K562 (cell line): ENCODE results near the gene PYM1. TPM values are rescaled to one million over a fixed set of nuclear protein-coding genes. Genes with fewer than 3 reads are reported as not detected.

Experiments
- E2F4 ChIP-seq: sonication (generic); formaldehyde crosslinking; IDR thresholded peaks from 2 replicates; pipeline ENCODE4 v1.8.0; 2022; ENCODE audit warnings: mild to moderate bottlenecking, low read depth, missing genetic modification reagents
- HMGXB4 ChIP-seq: sonication (generic); formaldehyde crosslinking; IDR thresholded peaks from 2 replicates; pipeline ENCODE4 v1.8.1; 2023; ENCODE audit warnings: mild to moderate bottlenecking, missing genetic modification reagents
- ZBTB2 ChIP-seq: fragments of 450-650 bp; IDR thresholded peaks from 2 replicates; pipeline ENCODE4 v1.6.1; 2016; ENCODE audit warnings: antibody characterized with exemption
- ZNF277 ChIP-seq: fragments of 250-450 bp; sonication (Bioruptor Pico); IDR thresholded peaks from 2 replicates; pipeline ENCODE4 v1.8.0; 2022; ENCODE audit warnings: inconsistent platforms, mild to moderate bottlenecking, moderate library complexity, borderline replicate concordance
- polyA plus RNA-seq, 8 experiments: library from polyadenylated mRNA; depleted of rRNA in 4 of 8; stranded (reverse) in 5 of 8; unstranded in 3 of 8; fragments of >200 nt; fragmentation: Nextera tagmentation in 2 of 8; fragmentation: Illumina TruSeq in 1 of 8; extraction: Ambion mirVana in 2 of 8; extraction: Trizol in 1 of 8; gene quantifications; 2 replicates each; pipeline versions ENCODE4 v1.2.1 to v1.2.3, GENCODE V29; 2011 to 2014; ENCODE audit warnings: inconsistent platforms in 1 of 8, missing spikeins in 1 of 8
- total RNA-seq, 7 experiments: library from RNA; depleted of rRNA in 6 of 7; stranded (reverse); fragments of >200 nt in 6 of 7; fragmentation: Illumina TruSeq in 2 of 7; extraction: Trizol in 2 of 7; gene quantifications; 2 replicates each; pipeline versions ENCODE4 v1.2.1 to v1.2.3, GENCODE V29; 2011 to 2021; ENCODE audit warnings: low replicate concordance in 1 of 7

The PYM1 gene
- total and polyA plus RNA-seq, 9 of the 15 experiments (the other 6 are each of a cell fraction or from before 2014, with no cell fraction given) = 29.0 to 51.3 (median 34.1) TPM

GRCh38 chr12:55906056-55906455, 21.6 kb downstream of the PYM1 start (continued):
- TF ChIP-seq E2F4 (CRISPR knock-in tag) (no peak), ZBTB2 (no peak), ZNF277 (CRISPR knock-in tag) (no peak), HMGXB4 (CRISPR knock-in tag) (no peak)
